Prostate gland (tissue), 2 donors: ENCODE results near the gene SLC8A2.

Experiments used
- POLR2A ChIP-seq: fragments of 450-650 bp; IDR thresholded peaks from one replicate; pipeline ENCODE4 v1.6.1; 2016; ENCODE audit warnings: antibody characterized with exemption, mild to moderate bottlenecking
- POLR2AphosphoS5 ChIP-seq: sonication (generic); formaldehyde crosslinking; IDR thresholded peaks from one replicate; pipeline ENCODE4 v1.6.1; 2017; ENCODE audit warnings: antibody characterized with exemption
- TF ChIP-seq, protein P1 (sequence below), 4 experiments: fragments of 200-600 bp in 2 of 4; fragments of 450-650 bp in 2 of 4; sonication (generic) in 2 of 4; IDR thresholded peaks; 1 replicate in 3 of 4; 2 replicates in 1 of 4; pipeline ENCODE4 v1.5.1; 2016 to 2019; ENCODE audit warnings: antibody characterized with exemption in 4 of 4, mild to moderate bottlenecking in 2 of 4, moderate library complexity in 2 of 4

DNA sequence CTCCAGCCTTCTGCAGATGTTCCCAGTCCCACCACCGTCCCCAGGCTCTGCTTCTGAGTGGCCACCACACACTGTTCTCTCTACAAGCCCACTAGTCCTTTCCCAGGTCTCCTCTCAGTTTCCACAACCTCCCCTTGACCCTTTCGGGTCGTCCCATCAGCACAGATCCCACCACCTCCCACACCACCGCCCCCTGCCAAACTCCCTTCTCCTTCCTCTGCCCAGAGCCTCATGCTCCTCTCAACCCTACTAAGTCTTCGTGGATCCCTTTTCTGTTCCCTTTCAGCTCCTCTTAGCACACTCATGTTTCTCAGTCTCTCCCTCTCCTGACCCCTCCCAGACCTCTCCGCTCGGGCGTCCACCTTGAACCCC lies 41.2 kb upstream of the SLC8A2 start:
- TF ChIP-seq POLR2A, result no peak
- TF ChIP-seq POLR2AphosphoS5, result no peak
- TF ChIP-seq, protein P1, sequence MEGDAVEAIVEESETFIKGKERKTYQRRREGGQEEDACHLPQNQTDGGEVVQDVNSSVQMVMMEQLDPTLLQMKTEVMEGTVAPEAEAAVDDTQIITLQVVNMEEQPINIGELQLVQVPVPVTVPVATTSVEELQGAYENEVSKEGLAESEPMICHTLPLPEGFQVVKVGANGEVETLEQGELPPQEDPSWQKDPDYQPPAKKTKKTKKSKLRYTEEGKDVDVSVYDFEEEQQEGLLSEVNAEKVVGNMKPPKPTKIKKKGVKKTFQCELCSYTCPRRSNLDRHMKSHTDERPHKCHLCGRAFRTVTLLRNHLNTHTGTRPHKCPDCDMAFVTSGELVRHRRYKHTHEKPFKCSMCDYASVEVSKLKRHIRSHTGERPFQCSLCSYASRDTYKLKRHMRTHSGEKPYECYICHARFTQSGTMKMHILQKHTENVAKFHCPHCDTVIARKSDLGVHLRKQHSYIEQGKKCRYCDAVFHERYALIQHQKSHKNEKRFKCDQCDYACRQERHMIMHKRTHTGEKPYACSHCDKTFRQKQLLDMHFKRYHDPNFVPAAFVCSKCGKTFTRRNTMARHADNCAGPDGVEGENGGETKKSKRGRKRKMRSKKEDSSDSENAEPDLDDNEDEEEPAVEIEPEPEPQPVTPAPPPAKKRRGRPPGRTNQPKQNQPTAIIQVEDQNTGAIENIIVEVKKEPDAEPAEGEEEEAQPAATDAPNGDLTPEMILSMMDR (IDR thresholded peaks at IDR 0.05), result no peak
